Activated CD4-positive, CD25-positive, alpha-beta regulatory T cell (primary cell): ENCODE results near the gene SLC51B.
"Not testable (repeated sequence)": the region's sequence is repeated elsewhere in the genome, so short reads cannot be mapped to it uniquely, and the experiment has no call there.

Experiments used
- DNase-seq, 4 experiments: peaks; one replicate each; lab custom pipeline; 2025; lab: John Stamatoyannopoulos, UW

SLC51B gene

GRCh38 chr15:65044724-65045481 lies at the start of gene SLC51B:
Gene SLC51B (plus strand): TSS chr15:65045387. CDS start chr15:65050005, 4,618 bp downstream.
- no peak for DNase-seq

- no peak for DNase-seq
Observed at GRCh38 chr15:64997066-64997465, 48.1 kb upstream of the SLC51B start.

- no peak for DNase-seq
Observed at GRCh38 chr15:64997745-64998375, 47.3 kb upstream of the SLC51B start.

- no peak for DNase-seq
Observed at GRCh38 chr15:65004993-65005392, 40.2 kb upstream of the SLC51B start.

GRCh38 chr15:65006876-65007275 lies 38.3 kb upstream of the SLC51B start:
- DNase-seq: no peak

GRCh38 chr15:65008983-65009382 lies 36.2 kb upstream of the SLC51B start:
- DNase-seq: no peak

GRCh38 chr15:65011198-65011597 lies 34.0 kb upstream of the SLC51B start:
- not testable (repeated sequence) for DNase-seq

GRCh38 chr15:65020419-65020818 lies 24.8 kb upstream of the SLC51B start:
- DNase-seq: no peak

- DNase-seq: no peak
Observed at GRCh38 chr15:65021488-65021887, 23.7 kb upstream of the SLC51B start.

GRCh38 chr15:65026756-65027155 lies 18.4 kb upstream of the SLC51B start:
- no peak for DNase-seq

GRCh38 chr15:65027593-65027992 lies 17.6 kb upstream of the SLC51B start:
- no peak for DNase-seq

- DNase-seq: no peak
Observed at GRCh38 chr15:65028338-65028737, 16.8 kb upstream of the SLC51B start.

GRCh38 chr15:65028921-65029735 lies 16.1 kb upstream of the SLC51B start, which contains the start of gene MTFMT:
Gene MTFMT (minus strand): TSS chr15:65029639. CDS start chr15:65029613, 26 bp downstream.
- peak; percentile 88 to 92 (median 88) for DNase-seq

- DNase-seq: no peak
Observed at GRCh38 chr15:65029736-65030208, 15.4 kb upstream of the SLC51B start.

GRCh38 chr15:65032801-65033537 lies 12.2 kb upstream of the SLC51B start:
- DNase-seq: peak in 2 of 4 experiments; percentile 7 to 8

GRCh38 chr15:65033659-65034269 lies 11.4 kb upstream of the SLC51B start:
- no peak for DNase-seq

- no peak for DNase-seq
Observed at GRCh38 chr15:65034719-65035118, 10.5 kb upstream of the SLC51B start.

GRCh38 chr15:65037309-65037708 lies 7.9 kb upstream of the SLC51B start:
- DNase-seq: no peak

- no peak for DNase-seq
Observed at GRCh38 chr15:65038428-65038827, 6.8 kb upstream of the SLC51B start.

- no peak for DNase-seq
Observed at GRCh38 chr15:65038836-65039235, 6.4 kb upstream of the SLC51B start.

GRCh38 chr15:65040461-65040860 lies 4.7 kb upstream of the SLC51B start:
- no peak for DNase-seq
